Osteoblast (primary cell): ENCODE measurements around the gene EAPP. TPM values are rescaled to one million over a fixed set of nuclear protein-coding genes. Genes with fewer than 3 reads are reported as not detected.
"Not testable (repeated sequence)": the region's sequence is repeated elsewhere in the genome, so short reads cannot be mapped to it uniquely, and the experiment has no call there.

ENCODE experiments used
- DNase-seq: peaks from one replicate; pipeline ENCODE4 v3.0.0; 2011; ENCODE audit warnings: low spot score, mixed read lengths; ENCODE audit not compliant: insufficient read length; ENCODE audit errors: missing footprints
- H2AFZ ChIP-seq: 2 replicates; pipeline ENCODE4 v1.6.0; 2011; ENCODE audit warnings: mild to moderate bottlenecking, low read length
- H3K27ac ChIP-seq: 2 replicates; pipeline ENCODE4 v1.5.1; 2011; ENCODE audit warnings: mild to moderate bottlenecking, low read depth, low read length, moderate library complexity
- H3K27me3 ChIP-seq: 2 replicates; pipeline ENCODE4 v1.6.0; 2012; ENCODE audit warnings: mild to moderate bottlenecking, control low read depth, inconsistent platforms, low read length, moderate library complexity; ENCODE audit not compliant: insufficient read depth
- H3K36me3 ChIP-seq: 2 replicates; pipeline ENCODE4 v1.5.1; 2011; ENCODE audit warnings: mild to moderate bottlenecking, low read length, control low read depth, moderate library complexity; ENCODE audit not compliant: insufficient read depth
- H3K4me1 ChIP-seq: 2 replicates; pipeline ENCODE4 v1.5.1; 2011; ENCODE audit warnings: mild to moderate bottlenecking, low read length, control low read depth, moderate library complexity; ENCODE audit not compliant: insufficient read depth
- H3K4me2 ChIP-seq: 2 replicates; pipeline ENCODE4 v1.6.0; 2011; ENCODE audit warnings: mild to moderate bottlenecking, low read length; ENCODE audit not compliant: insufficient read depth
- H3K4me3 ChIP-seq: fragments of 200-600 bp; sonication (generic); 3 replicates; pipeline ENCODE4 v1.5.1; 2012; ENCODE audit warnings: mild to moderate bottlenecking, low read length, inconsistent platforms; ENCODE audit not compliant: insufficient read depth
- H3K79me2 ChIP-seq: 2 replicates; pipeline ENCODE4 v1.6.0; 2012; ENCODE audit warnings: mild to moderate bottlenecking, low read length, control low read depth, inconsistent platforms; ENCODE audit not compliant: insufficient read depth
- H3K9me3 ChIP-seq: 2 replicates; pipeline ENCODE4 v1.5.1; 2011; ENCODE audit warnings: low read depth, low read length, control low read depth
- H4K20me1 ChIP-seq: 2 replicates; pipeline ENCODE4 v1.6.0; 2012; ENCODE audit warnings: mild to moderate bottlenecking, low read length, control low read depth; ENCODE audit not compliant: insufficient read depth
- CTCF ChIP-seq: IDR thresholded peaks from 2 replicates; pipeline ENCODE4 v1.5.1; 2011; ENCODE audit warnings: mild to moderate bottlenecking, low read depth, low read length, moderate library complexity; ENCODE audit errors: extremely low read depth
- total RNA-seq: library from RNA; depleted of rRNA; stranded (reverse); fragments of >200 nt; gene quantifications from 2 replicates; pipeline ENCODE4 v1.2.3, GENCODE V29; 2012

Gene EAPP
- total RNA-seq, 1 donor = 53.6 TPM

DNA sequence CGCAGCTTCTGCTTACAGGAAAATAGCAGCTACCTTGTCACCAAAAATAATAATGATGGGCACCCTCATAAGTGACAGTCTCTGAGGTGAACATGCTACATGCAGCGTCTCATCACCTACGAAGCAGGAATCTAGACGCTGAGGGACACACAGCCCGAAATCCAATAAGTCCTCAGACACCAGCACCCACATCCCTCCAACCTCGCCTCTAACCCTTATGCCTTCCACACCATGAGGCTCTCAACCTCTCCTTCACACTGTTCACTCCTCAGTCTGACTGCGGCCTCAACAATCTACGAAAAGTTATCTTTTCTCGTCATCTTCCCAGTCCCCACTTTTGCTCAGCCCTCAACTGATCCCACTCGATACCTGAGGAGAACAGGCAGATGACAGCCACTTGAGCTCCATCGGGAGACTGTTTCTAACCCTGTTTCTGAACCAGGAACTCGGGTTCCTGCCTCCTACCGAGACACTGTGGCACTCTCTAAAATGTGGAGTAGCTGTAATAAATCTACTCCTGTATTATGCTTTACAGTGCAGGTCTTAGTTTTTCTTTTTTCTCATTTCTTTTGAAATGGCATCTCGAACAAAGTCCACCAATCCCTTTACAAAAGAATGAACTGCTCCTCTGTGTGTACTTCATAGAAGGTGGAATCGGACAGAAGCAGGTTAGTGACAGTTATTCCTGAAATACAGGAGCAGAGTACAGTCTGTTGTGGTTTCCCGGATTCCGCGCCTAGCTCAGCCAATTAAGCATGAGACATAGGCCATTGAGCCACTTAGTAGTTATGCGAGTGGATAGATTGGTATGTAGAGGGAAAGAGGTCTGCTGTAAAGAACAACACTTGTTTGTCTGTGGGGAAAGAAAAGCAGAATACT is 919 bp upstream of the EAPP start:
- peaks cover 24% of the 10 kb centered on the region for H3K4me1 ChIP-seq

DNA sequence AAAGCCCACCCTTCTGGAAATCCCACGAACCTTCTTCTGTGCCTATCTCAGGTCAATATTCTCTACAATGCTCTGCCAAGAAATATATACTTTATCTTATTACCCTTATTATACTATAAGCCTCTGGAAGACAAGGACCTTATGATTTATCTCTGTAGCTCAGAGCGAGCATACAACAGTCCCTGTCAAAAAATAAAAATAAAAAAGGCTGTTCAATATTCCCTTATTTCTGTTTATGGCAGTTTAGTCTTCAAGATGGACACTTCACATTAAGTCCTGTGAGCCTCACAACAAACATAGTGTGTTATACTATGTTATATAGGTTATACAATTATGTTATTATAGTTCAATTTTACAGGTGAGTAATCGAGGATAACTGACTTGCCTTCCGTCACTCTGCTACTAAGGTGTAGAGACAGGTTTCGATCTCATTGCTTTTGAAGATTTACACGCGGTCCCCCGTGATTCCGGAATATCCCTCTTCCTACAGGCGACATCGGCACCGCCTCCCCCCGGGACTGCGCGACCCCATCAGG is 562 bp downstream of the EAPP start:
- TF ChIP-seq CTCF = no peak
- Histone ChIP-seq H3K27ac (peak overlapping the region; percentile 94), H4K20me1 (no peaks in the 10 kb centered on the region), H3K79me2 (peaks cover 29% of the 10 kb centered on the region), H3K4me2 (peak overlapping the region; percentile 97), H3K4me1 (peaks cover 24% of the 10 kb centered on the region), H3K4me3 (peak overlapping the region; percentile 100), H3K27me3 (no peaks in the 10 kb centered on the region), H3K36me3 (peaks cover 7% of the 10 kb centered on the region), H3K9me3 (no peaks in the 10 kb centered on the region), H2AFZ (peak overlapping the region; percentile 96)
- peak; percentile 36 for DNase-seq

More for the DNA sequence above, 919 bp upstream of the EAPP start:
- not testable (repeated sequence) for H3K9me3 ChIP-seq, H3K27me3 ChIP-seq, DNase-seq, H3K36me3 ChIP-seq, H4K20me1 ChIP-seq
- H3K27ac ChIP-seq = peak overlapping the region; percentile 94
- H3K79me2 ChIP-seq = peaks cover 29% of the 10 kb centered on the region
- H3K4me2 ChIP-seq = peak overlapping the region; percentile 97
- H2AFZ ChIP-seq = peak overlapping the region; percentile 74
- peak overlapping the region; percentile 100 for H3K4me3 ChIP-seq

DNA sequence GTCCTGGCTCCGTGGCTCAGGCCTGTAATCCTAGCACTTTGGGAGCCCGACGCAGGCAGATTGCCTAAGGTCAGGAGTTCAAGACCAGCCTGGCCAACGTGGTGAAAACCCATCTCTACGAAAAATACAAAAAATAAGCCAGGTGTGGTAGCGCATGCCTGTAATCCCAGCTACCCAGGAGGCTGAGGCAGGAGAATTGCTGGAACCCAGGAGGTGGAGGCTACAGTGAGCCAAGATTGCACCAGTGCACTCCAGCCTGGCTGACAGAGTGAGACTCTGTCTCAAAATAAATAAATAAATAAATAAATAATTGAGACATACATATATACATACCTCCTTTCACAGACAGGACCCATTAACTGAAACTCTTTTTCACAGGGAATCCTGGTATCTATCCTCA is 1.4 kb downstream of the EAPP start:
- not testable (repeated sequence) for H2AFZ ChIP-seq, H4K20me1 ChIP-seq, H3K27me3 ChIP-seq, H3K9me3 ChIP-seq, DNase-seq, H3K36me3 ChIP-seq
- Histone ChIP-seq H3K4me1 (peaks cover 24% of the 10 kb centered on the region), H3K4me3 (peak overlapping the region; percentile 100), H3K27ac (peak overlapping the region; percentile 94), H3K79me2 (peaks cover 29% of the 10 kb centered on the region), H3K4me2 (peak overlapping the region; percentile 97)

- H2AFZ ChIP-seq = no peak overlapping the region
- DNase-seq = no peak
- H3K79me2 ChIP-seq = peaks cover 29% of the 10 kb centered on the region
- peak overlapping the region; percentile 94 for H3K27ac ChIP-seq
- H4K20me1 ChIP-seq = no peaks in the 10 kb centered on the region
- H3K9me3 ChIP-seq = no peaks in the 10 kb centered on the region
- peaks cover 24% of the 10 kb centered on the region for H3K4me1 ChIP-seq
- peaks cover 11% of the 10 kb centered on the region for H3K36me3 ChIP-seq
- no peak for TF ChIP-seq CTCF
- H3K4me2 ChIP-seq = peak overlapping the region; percentile 97
- no peaks in the 10 kb centered on the region for H3K27me3 ChIP-seq
- H3K4me3 ChIP-seq = no peak overlapping the region
Measured at GRCh38 chr14:34537677-34538009, 1.9 kb downstream of the EAPP start.
